SH-SY5Y (cell line): Measurements from ENCODE around the gene TSPO2.

Source experiments
- GATA2 ChIP-seq: IDR thresholded peaks from 2 replicates; pipeline ENCODE4 v1.6.1; 2011; ENCODE audit warnings: mild to moderate bottlenecking, low read depth, low read length
- GATA3 ChIP-seq: IDR thresholded peaks from 2 replicates; pipeline ENCODE4 v1.6.1; 2011; ENCODE audit warnings: low read depth, mild to moderate bottlenecking, low read length, moderate library complexity

DNA sequence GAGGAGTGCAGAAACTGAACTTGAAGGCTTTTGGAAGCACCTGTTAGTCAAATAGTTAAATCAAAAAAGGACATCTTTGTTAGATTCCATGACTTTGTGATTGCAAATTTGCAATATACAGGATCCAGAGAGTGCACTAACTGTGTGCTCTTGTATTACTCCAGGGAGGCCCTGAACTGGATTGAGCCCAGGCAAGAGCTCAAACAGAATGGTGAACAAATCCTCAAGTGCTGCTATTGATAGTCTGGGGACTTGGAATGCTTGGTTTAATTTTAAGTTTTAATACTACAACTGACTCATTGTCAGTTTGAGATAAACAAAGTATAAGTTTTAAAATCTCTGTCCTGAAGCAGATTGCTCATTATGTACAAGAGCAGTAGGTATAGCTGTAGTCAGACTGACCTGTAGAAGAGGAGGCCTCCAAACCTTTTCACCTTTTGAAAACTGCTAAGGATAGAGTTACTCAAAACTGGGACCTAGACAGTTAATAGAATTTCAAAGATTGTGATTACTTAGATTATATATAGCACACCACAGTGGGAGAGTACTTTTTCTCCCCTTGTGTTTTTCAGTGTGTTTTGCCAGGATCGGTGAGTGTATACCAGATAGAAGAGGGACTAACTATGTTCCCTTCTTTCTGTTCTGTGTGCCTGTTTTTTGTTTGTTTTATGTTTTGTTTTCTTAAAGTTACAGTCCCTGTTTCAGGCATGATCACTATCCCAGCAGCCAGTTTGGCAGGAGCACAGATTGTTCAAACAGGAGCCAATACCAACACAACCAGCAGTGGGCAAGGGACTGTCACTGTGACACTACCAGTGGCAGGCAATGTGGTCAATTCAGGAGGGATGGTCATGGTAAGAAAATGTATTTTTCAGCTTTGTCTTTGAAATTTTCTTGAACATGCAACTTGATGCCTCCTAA, 48.8 kb downstream of the TSPO2 start:
- TF ChIP-seq GATA2 (no peak), GATA3 (no peak)
